HuH-7.5 (cell line): Measurements from ENCODE around the gene TRPC5OS.

ENCODE experiments used
- DNase-seq: peaks from one replicate; pipeline ENCODE4 v3.0.0; 2011; ENCODE audit warnings: low spot score

Gene TRPC5OS

GRCh38 chrX:111896148-111896547 is 20.2 kb downstream of the TRPC5OS start:
- no peak for DNase-seq

- no peak for DNase-seq
Measured at GRCh38 chrX:111914398-111915090, 38.6 kb downstream of the TRPC5OS start.

- no peak for DNase-seq
Measured at GRCh38 chrX:111917591-111917990, 41.6 kb downstream of the TRPC5OS start.

GRCh38 chrX:111928456-111928855 is 52.5 kb downstream of the TRPC5OS start:
- no peak for DNase-seq
